BLaER1 (cell line): ENCODE measurements around the gene TNS3.

Experiments
- H3K27ac ChIP-seq: shearing (Covaris generic); formaldehyde crosslinking; 2 replicates; pipeline ENCODE4 v1.8.1; 2022
- H3K27me3 ChIP-seq: shearing (Covaris generic); formaldehyde crosslinking; 2 replicates; pipeline ENCODE4 v1.8.1; 2022
- H3K36me3 ChIP-seq: shearing (Covaris generic); formaldehyde crosslinking; 2 replicates; pipeline ENCODE4 v1.8.1; 2022
- H3K4me1 ChIP-seq: shearing (Covaris generic); formaldehyde crosslinking; 2 replicates; pipeline ENCODE4 v1.8.1; 2022
- H3K4me2 ChIP-seq: shearing (Covaris generic); formaldehyde crosslinking; 2 replicates; pipeline ENCODE4 v1.8.1; 2022
- H3K4me3 ChIP-seq: shearing (Covaris generic); formaldehyde crosslinking; 2 replicates; pipeline ENCODE4 v1.8.1; 2022
- H3K9ac ChIP-seq: shearing (Covaris generic); formaldehyde crosslinking; 2 replicates; pipeline ENCODE4 v1.8.1; 2022
- H3K9me3 ChIP-seq: shearing (Covaris generic); formaldehyde crosslinking; 2 replicates; pipeline ENCODE4 v1.8.1; 2022
- H4K20me1 ChIP-seq: shearing (Covaris generic); formaldehyde crosslinking; 2 replicates; pipeline ENCODE4 v1.8.1; 2022
- Cebpa-rat ChIP-seq: shearing (Covaris generic); IDR thresholded peaks from 2 replicates; pipeline ENCODE4 v1.8.1; 2022

Gene TNS3

GRCh38 chr7:47484457-47484856, 97.5 kb downstream of the TNS3 start:
- Histone ChIP-seq H3K4me2 (peak overlapping the region; percentile 21; the same call in 1 of the 2 replicates), H4K20me1 (peaks cover 22% of the 10 kb centered on the region), H3K9me3 (0 out of 2 replicates have a peak, but pooled peaks cover 8% of the 10 kb centered on the region), H3K4me1 (peaks cover 71% of the 10 kb centered on the region), H3K27ac (no peak overlapping the region), H3K4me3 (no peak overlapping the region), H3K27me3 (no peaks in the 10 kb centered on the region), H3K36me3 (no peaks in the 10 kb centered on the region), H3K9ac (no peak overlapping the region)
- TF ChIP-seq Cebpa-rat: no peak

GRCh38 chr7:47483604-47484273, 98.2 kb downstream of the TNS3 start:
- Histone ChIP-seq H3K4me1 (peaks cover 73% of the 10 kb centered on the region), H3K27ac (no peak overlapping the region), H3K4me2 (peak overlapping the region; percentile 21; the same call in 1 of the 2 replicates), H3K9ac (no peak overlapping the region), H4K20me1 (peaks cover 28% of the 10 kb centered on the region), H3K9me3 (0 out of 2 replicates have a peak, but pooled peaks cover 8% of the 10 kb centered on the region), H3K36me3 (no peaks in the 10 kb centered on the region), H3K27me3 (no peaks in the 10 kb centered on the region), H3K4me3 (no peak overlapping the region)
- no peak for TF ChIP-seq Cebpa-rat

- Histone ChIP-seq H3K9ac (peak overlapping the region; percentile 15; the same call in 1 of the 2 replicates), H3K27ac (peak overlapping the region; percentile 49; the same call in 1 of the 2 replicates), H3K4me2 (peak overlapping the region; percentile 84), H3K4me1 (peaks cover 83% of the 10 kb centered on the region), H4K20me1 (peaks cover 41% of the 10 kb centered on the region), H3K27me3 (no peaks in the 10 kb centered on the region), H3K9me3 (0 out of 2 replicates have a peak, but pooled peaks cover 8% of the 10 kb centered on the region), H3K4me3 (no peak overlapping the region), H3K36me3 (no peaks in the 10 kb centered on the region)
- TF ChIP-seq Cebpa-rat: 0 out of 2 replicates have a peak, but pooled peaks have one; percentile 7
These were observed 99.7 kb downstream of the TNS3 start for GRCh38 chr7:47482013-47482875.

GRCh38 chr7:47481541-47482012, 100.3 kb downstream of the TNS3 start:
- H3K9me3 ChIP-seq: 0 out of 2 replicates have a peak, but pooled peaks cover 8% of the 10 kb centered on the region
- no peak overlapping the region for H3K4me3 ChIP-seq
- H3K9ac ChIP-seq: peak overlapping the region; percentile 15; the same call in 1 of the 2 replicates
- H3K27me3 ChIP-seq: no peaks in the 10 kb centered on the region
- peaks cover 41% of the 10 kb centered on the region for H4K20me1 ChIP-seq
- H3K27ac ChIP-seq: 0 out of 2 replicates have a peak overlapping the region, but pooled peaks have one; percentile 49
- no peaks in the 10 kb centered on the region for H3K36me3 ChIP-seq
- H3K4me2 ChIP-seq: peak overlapping the region; percentile 84
- no peak for TF ChIP-seq Cebpa-rat
- peaks cover 90% of the 10 kb centered on the region for H3K4me1 ChIP-seq

GRCh38 chr7:47480576-47481538, 101.1 kb downstream of the TNS3 start:
- Histone ChIP-seq H3K4me3 (no peak overlapping the region), H3K27me3 (no peaks in the 10 kb centered on the region), H3K27ac (no peak overlapping the region; the same call in 1 of the 2 replicates), H3K9me3 (0 out of 2 replicates have a peak, but pooled peaks cover 8% of the 10 kb centered on the region), H4K20me1 (peaks cover 42% of the 10 kb centered on the region), H3K4me2 (peak overlapping the region; percentile 84), H3K4me1 (peaks cover 97% of the 10 kb centered on the region), H3K9ac (no peak overlapping the region), H3K36me3 (no peaks in the 10 kb centered on the region)
- TF ChIP-seq Cebpa-rat: no peak

GRCh38 chr7:47479821-47480575, 101.9 kb downstream of the TNS3 start:
- peaks cover 49% of the 10 kb centered on the region for H4K20me1 ChIP-seq
- 0 out of 2 replicates have a peak overlapping the region, but pooled peaks have one; percentile 21 for H3K9ac ChIP-seq
- no peaks in the 10 kb centered on the region for H3K27me3 ChIP-seq
- H3K4me3 ChIP-seq: no peak overlapping the region
- H3K4me1 ChIP-seq: peaks cover 99% of the 10 kb centered on the region
- TF ChIP-seq Cebpa-rat: no peak
- peak overlapping the region; percentile 84 for H3K4me2 ChIP-seq
- peak overlapping the region; percentile 28; the same call in 1 of the 2 replicates for H3K27ac ChIP-seq
- 0 out of 2 replicates have a peak, but pooled peaks cover 7% of the 10 kb centered on the region for H3K9me3 ChIP-seq
- no peaks in the 10 kb centered on the region for H3K36me3 ChIP-seq

- no peak overlapping the region for H3K4me3 ChIP-seq
- H3K4me1 ChIP-seq: peaks cover 99% of the 10 kb centered on the region
- no peak for TF ChIP-seq Cebpa-rat
- H3K36me3 ChIP-seq: no peaks in the 10 kb centered on the region
- no peaks in the 10 kb centered on the region for H3K9me3 ChIP-seq
- H3K27ac ChIP-seq: peak overlapping the region; percentile 71
- no peaks in the 10 kb centered on the region for H3K27me3 ChIP-seq
- peak overlapping the region; percentile 57; the same call in 1 of the 2 replicates for H3K9ac ChIP-seq
- H3K4me2 ChIP-seq: peak overlapping the region; percentile 84
- peaks cover 49% of the 10 kb centered on the region for H4K20me1 ChIP-seq
These were observed 102.8 kb downstream of the TNS3 start for GRCh38 chr7:47478926-47479711.

GRCh38 chr7:47478017-47478344, 103.9 kb downstream of the TNS3 start:
- Histone ChIP-seq H3K27ac (peak overlapping the region; percentile 24; the same call in 1 of the 2 replicates), H3K4me3 (no peak overlapping the region), H3K9me3 (no peaks in the 10 kb centered on the region), H3K27me3 (no peaks in the 10 kb centered on the region), H3K9ac (no peak overlapping the region), H3K36me3 (no peaks in the 10 kb centered on the region), H3K4me2 (peak overlapping the region; percentile 31), H3K4me1 (peaks cover 99% of the 10 kb centered on the region), H4K20me1 (peaks cover 55% of the 10 kb centered on the region)
- no peak for TF ChIP-seq Cebpa-rat
